HFFc6 (cell line): Measurements from ENCODE around the gene AFAP1. TPM values are rescaled to one million over a fixed set of nuclear protein-coding genes. Genes with fewer than 3 reads are reported as not detected.

Experiments
- DNase-seq: peaks from one replicate; pipeline ENCODE4 v3.0.0-alpha.2; 2018
- H3K27ac Mint-ChIP-seq: 2 replicates; pipeline ENCODE4 v1.8.0; 2020; ENCODE audit warnings: mild to moderate bottlenecking, mixed read lengths
- H3K27me3 Mint-ChIP-seq: 2 replicates; pipeline ENCODE4 v1.8.0; 2021; ENCODE audit warnings: mild to moderate bottlenecking, moderate library complexity, mixed read lengths; ENCODE audit not compliant: insufficient read depth
- H3K36me3 Mint-ChIP-seq: 2 replicates; pipeline ENCODE4 v1.8.0; 2021; ENCODE audit warnings: low read depth, mixed read lengths
- H3K4me1 Mint-ChIP-seq: 2 replicates; pipeline ENCODE4 v1.8.0; 2020; ENCODE audit warnings: low read depth, mixed read lengths
- H3K4me3 Mint-ChIP-seq: 2 replicates; pipeline ENCODE4 v1.8.0; 2020; ENCODE audit warnings: mild to moderate bottlenecking, moderate library complexity, mixed read lengths
- H3K9me3 Mint-ChIP-seq: 2 replicates; pipeline ENCODE4 v1.8.0; 2020; ENCODE audit warnings: mild to moderate bottlenecking, mixed read lengths
- total RNA-seq, 6 experiments: library from RNA; stranded (reverse); fragmentation: NEBNext Ultra II Directional; extraction: Animal tissue kit (Norgen Biotek cat#: 25700); gene quantifications; 2 replicates in 1 of 6; 3 replicates in 5 of 6; pipeline ENCODE4 v1.2.3, GENCODE V29; 2021
- TF ChIP-seq, protein P1 (sequence below): fragments of 200-600 bp; sonication (generic); IDR thresholded peaks from 2 replicates; pipeline ENCODE4 v1.5.0; 2021; ENCODE audit warnings: antibody characterized with exemption, mild to moderate bottlenecking

AFAP1 gene
- total RNA-seq, 6 experiments from 2014 or later: 99.7 to 116 (median 107) TPM

DNA sequence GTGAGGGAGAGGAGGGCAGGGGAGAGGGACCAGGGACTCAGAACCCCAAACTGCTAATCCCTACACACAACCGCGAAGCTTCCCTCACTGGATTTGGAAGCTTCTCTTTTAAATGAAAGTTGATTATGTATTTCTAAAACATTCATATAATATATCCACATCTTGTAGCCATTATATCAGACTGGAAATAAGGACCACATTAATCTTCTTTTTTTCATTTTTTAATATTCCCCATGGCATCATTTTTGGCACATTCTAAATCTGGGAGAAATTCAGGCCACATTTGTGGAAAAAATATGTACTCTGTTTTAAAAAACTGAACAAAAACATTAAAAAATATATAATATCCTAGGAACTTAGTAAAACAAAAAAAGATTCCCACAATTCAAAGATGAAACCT is 97.8 kb downstream of the AFAP1 start:
- H3K27me3 Mint-ChIP-seq: peaks cover 2% of the 10 kb centered on the region
- no peak for DNase-seq
- peak overlapping the region; percentile 94 for H3K27ac Mint-ChIP-seq
- TF ChIP-seq, protein P1, sequence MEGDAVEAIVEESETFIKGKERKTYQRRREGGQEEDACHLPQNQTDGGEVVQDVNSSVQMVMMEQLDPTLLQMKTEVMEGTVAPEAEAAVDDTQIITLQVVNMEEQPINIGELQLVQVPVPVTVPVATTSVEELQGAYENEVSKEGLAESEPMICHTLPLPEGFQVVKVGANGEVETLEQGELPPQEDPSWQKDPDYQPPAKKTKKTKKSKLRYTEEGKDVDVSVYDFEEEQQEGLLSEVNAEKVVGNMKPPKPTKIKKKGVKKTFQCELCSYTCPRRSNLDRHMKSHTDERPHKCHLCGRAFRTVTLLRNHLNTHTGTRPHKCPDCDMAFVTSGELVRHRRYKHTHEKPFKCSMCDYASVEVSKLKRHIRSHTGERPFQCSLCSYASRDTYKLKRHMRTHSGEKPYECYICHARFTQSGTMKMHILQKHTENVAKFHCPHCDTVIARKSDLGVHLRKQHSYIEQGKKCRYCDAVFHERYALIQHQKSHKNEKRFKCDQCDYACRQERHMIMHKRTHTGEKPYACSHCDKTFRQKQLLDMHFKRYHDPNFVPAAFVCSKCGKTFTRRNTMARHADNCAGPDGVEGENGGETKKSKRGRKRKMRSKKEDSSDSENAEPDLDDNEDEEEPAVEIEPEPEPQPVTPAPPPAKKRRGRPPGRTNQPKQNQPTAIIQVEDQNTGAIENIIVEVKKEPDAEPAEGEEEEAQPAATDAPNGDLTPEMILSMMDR: no peak
- peaks cover 78% of the 10 kb centered on the region for H3K36me3 Mint-ChIP-seq
- H3K4me3 Mint-ChIP-seq: peak overlapping the region; percentile 76
- peaks cover 96% of the 10 kb centered on the region for H3K4me1 Mint-ChIP-seq
- peaks cover 5% of the 10 kb centered on the region; the same call in 1 of the 2 replicates for H3K9me3 Mint-ChIP-seq

DNA sequence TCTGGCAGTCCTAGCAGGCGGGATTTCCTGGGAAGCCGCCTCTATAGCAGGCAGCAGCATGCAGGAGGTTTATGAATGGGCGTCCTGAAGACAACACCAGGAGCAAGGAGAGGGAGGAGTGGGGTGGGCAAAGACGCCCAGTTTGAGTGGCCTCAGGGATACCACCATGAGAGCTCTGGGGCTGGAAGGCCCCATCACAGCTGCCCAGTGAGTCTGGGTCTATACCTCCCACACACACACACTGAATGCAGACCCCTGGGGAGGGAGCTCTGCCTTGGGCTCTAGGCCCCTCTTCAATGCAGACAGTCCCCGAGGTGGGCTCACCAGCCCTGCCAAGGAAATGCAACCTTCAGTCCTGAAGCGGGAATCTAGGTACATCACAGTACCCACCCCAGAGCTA is 98.6 kb downstream of the AFAP1 start:
- H3K4me1 Mint-ChIP-seq: peaks cover 90% of the 10 kb centered on the region
- DNase-seq: no peak
- H3K4me3 Mint-ChIP-seq: peak overlapping the region; percentile 76
- H3K27ac Mint-ChIP-seq: peak overlapping the region; percentile 94
- H3K27me3 Mint-ChIP-seq: peaks cover 2% of the 10 kb centered on the region
- TF ChIP-seq, protein P1: no peak
- peaks cover 78% of the 10 kb centered on the region for H3K36me3 Mint-ChIP-seq
- H3K9me3 Mint-ChIP-seq: peaks cover under 1% of the 10 kb centered on the region; the same call in 1 of the 2 replicates

DNA sequence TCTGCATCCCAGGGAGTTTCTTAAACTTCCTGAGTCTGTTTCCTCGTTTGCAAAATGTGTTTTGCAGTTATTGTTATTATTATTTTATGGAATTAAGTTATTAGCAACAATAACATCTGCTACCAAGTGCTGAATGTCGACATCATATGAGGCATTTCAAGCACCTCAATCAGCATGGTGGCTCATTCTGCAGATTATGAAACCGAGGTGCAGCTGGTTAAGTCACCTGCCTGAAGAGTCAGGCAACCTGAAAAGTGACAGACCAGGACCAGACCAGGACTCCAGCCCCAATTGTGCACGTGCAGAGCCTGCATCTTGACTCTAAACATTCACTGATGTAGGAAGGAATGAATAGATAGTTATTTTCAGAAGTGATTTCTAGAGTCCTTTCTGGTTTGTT is 99.8 kb downstream of the AFAP1 start:
- peaks cover 78% of the 10 kb centered on the region for H3K4me1 Mint-ChIP-seq

DNA sequence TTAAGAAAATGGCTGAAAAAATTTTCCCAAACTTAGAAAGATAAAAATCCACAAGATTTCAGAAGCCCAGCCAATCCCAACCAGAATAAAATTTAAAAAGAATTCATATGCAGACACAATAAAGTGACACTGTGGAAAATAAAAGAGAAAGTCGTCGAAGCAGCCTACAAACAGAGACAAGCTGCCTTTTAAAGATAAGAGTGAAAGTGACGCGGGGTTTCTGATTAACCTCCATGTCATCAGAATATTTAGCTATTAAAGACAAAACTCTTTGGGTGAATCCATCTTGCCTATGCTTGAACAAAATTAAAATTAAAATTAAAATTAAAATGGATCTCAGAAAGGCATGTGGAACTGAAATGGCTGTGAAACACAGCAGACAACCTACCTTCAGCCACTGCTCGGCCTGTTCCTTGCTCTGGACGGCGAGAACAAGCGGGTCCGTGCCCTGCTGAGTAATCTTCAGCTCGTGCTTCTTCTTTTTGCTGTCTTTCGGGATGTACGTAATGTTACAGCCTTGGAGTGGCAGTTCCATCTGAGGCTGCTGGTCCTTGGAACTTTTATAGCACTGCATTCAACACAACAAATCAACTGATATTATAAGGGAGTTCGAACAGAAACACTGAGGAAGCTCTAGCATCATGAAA is 101.4 kb downstream of the AFAP1 start:
- Mint-ChIP-seq H3K27ac (peak overlapping the region; percentile 51; the same call in 1 of the 2 replicates), H3K27me3 (peaks cover 2% of the 10 kb centered on the region), H3K9me3 (no peaks in the 10 kb centered on the region; the same call in 1 of the 2 replicates), H3K36me3 (peaks cover 78% of the 10 kb centered on the region), H3K4me1 (peaks cover 73% of the 10 kb centered on the region), H3K4me3 (no peak overlapping the region)
- TF ChIP-seq, protein P1: no peak
- no peak for DNase-seq

More for the DNA sequence above, 99.8 kb downstream of the AFAP1 start:
- Mint-ChIP-seq H3K27ac (peak overlapping the region; percentile 94), H3K27me3 (peaks cover 2% of the 10 kb centered on the region), H3K4me3 (peak overlapping the region; percentile 10; the same call in 1 of the 2 replicates), H3K36me3 (peaks cover 74% of the 10 kb centered on the region), H3K9me3 (no peaks in the 10 kb centered on the region)
- no peak for DNase-seq
- TF ChIP-seq, protein P1: no peak

DNA sequence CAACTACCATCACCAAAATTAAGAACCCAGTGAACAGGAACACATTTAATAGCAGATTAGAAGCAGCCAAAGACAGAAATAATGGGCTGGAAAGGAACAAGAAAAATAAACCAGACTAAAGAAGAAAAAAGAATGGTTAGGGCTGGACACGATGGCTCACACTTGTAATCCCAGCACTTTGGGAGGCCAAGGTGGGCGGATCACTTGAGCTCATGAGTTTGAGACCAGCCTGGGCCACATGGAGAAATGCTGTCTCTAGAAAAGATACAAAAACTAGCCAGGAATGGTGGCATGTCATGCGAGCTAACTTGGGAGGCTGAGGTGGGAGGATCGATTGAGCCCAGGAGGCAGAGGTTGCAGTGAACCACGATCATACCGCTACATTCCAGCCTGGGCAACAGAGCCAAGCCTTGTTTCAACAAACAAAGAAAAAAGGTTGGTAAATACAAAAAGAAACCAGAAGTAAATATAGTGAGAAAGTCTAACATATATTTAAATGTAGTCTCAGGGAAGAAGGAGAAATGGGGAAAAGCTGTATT is 102.0 kb downstream of the AFAP1 start:
- Mint-ChIP-seq H3K27me3 (no peaks in the 10 kb centered on the region; the same call in none of the 2 replicates), H3K36me3 (peaks cover 80% of the 10 kb centered on the region), H3K4me1 (peaks cover 73% of the 10 kb centered on the region), H3K4me3 (peak overlapping the region; percentile 7; the same call in 1 of the 2 replicates), H3K27ac (peak overlapping the region; percentile 51), H3K9me3 (no peaks in the 10 kb centered on the region; the same call in 1 of the 2 replicates)
- TF ChIP-seq, protein P1: no peak
- DNase-seq: no peak
